HG03280 (cell line): Measurements from ENCODE around the gene RAB40C.

Experiments
- ATAC-seq: cut with Tn5 transposase; IDR thresholded peaks from one replicate; pipeline ENCODE4 v1.9.1; 2021; ENCODE audit warnings: mild to moderate bottlenecking, moderate library complexity; ENCODE audit not compliant: unreplicated experiment

RAB40C gene

DNA sequence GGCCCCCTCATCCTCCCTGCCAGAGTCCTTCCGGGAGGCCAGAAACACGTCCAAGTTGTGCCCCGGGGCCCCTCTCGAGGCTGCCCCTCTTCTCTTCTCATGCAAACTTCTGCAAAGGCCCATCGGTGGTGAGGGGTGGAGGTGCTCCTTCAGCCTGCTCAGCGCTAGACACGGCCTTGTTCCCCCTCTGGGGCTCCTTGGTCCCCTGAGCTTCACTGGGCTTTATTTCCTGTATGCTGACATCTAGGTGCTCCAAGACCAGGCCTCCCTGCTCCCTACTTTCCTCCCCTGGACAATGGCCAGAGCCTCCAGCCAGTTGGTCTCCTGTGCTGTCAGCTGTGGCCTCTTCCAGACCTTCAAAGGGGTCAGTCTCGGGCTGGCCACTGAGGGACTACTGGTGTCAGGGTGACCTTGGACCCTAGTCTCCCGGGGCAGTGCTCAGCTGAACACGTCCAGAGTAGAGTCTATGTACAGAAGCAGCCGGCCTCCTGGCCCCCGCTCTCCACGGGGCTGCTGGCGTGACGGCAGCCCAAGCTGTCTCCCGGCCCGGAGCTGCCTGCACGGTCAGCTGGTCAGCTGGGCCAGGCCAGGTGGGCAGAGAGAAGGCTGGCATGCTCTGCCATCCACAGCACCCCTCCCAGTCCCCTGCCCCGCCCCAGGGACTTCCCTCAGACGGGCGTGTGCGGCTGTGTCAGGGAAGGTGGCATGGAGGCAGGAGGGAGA lies 31.4 kb upstream of the RAB40C start:
- ATAC-seq = no peak

DNA sequence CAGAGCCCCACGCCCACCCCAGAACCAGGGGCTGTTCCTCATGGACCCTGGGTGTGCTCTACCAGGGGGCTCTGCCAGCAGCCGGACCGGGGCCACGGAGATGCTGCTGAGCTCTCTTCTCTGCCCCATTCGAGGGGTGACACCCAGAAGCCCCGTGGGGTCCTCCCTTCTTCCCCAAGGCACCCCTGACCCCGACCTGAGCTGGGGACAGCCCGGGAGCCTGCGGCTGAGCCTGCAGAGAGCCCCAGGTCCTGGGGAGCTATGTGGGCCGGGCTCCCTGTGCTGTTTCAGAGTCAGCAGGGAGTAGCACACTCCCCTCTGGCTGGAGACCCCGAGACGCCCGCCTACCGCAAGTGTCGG lies 30.9 kb upstream of the RAB40C start:
- no peak for ATAC-seq

GRCh38 chr16:559411-560203 lies 30.3 kb upstream of the RAB40C start:
- no peak for ATAC-seq

DNA sequence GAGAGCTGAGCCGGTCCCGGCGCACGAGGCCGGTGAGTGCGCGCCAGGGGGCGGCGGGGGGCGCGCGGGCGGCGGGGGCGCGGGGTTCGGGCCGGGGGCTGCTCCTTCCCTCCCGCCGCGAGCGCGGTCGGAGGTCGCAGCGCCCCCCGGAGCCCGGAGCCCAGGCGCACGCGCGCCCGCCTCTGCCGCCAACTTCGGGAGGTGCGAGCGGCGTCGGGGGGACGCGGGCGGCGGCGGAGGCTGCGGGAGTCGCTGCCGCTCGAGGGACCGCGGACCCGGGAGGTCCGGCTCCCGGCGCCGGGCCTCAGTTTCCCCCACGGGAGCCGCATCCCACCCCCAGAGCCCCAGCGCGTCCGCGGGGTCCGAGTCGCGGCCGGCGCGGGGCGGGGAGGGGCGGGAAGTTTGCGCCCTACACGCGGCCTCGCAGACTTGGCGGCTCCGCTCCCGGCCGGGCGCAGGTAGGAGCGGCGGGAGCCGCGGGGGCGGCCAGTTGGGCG lies 29.6 kb upstream of the RAB40C start, which contains the start of gene PRR35:
Gene PRR35 (plus strand): TSS at position 191 of the 497 bp plus-strand sequence. CDS start 2,901 bp downstream, outside the sequence.
- ATAC-seq = no peak

DNA sequence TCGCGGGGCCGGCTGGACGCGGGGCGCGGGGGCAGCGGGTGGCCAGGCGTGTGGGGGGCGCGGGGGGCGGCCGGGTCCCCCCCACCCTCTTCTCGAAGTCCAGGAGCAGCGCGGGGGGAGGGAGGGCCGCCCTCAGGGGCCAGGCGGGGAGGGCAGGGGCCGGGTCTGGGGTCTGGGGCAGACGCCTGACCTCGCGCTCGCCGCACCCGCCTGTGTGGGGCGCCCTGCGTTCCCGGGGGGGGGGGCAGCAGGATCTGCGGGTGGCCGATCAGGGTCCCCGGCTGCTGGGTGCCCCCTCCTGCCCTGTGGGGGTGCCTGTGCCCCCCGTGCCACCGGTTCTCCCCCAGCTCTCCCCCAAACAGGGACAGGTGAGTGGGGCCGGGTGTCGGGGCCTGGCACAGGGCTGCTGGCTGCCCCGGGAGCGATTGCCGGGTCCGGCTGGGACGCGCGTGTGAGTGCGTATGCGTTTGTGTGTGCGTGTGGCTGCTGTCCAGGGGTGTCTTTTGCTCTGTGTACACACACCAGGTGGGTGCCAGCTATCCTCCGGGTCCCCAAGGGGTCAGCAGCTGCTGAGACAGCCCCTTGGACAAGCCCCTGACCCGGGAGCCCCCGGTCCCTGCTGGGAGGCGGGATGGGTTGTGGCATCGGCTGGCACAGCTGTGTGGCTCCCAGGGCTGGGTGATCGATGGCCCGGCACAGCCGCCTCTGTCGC lies 29.0 kb upstream of the RAB40C start:
- ATAC-seq = no peak

- no peak for ATAC-seq
These were observed 28.5 kb upstream of the RAB40C start for GRCh38 chr16:561413-561794.

DNA sequence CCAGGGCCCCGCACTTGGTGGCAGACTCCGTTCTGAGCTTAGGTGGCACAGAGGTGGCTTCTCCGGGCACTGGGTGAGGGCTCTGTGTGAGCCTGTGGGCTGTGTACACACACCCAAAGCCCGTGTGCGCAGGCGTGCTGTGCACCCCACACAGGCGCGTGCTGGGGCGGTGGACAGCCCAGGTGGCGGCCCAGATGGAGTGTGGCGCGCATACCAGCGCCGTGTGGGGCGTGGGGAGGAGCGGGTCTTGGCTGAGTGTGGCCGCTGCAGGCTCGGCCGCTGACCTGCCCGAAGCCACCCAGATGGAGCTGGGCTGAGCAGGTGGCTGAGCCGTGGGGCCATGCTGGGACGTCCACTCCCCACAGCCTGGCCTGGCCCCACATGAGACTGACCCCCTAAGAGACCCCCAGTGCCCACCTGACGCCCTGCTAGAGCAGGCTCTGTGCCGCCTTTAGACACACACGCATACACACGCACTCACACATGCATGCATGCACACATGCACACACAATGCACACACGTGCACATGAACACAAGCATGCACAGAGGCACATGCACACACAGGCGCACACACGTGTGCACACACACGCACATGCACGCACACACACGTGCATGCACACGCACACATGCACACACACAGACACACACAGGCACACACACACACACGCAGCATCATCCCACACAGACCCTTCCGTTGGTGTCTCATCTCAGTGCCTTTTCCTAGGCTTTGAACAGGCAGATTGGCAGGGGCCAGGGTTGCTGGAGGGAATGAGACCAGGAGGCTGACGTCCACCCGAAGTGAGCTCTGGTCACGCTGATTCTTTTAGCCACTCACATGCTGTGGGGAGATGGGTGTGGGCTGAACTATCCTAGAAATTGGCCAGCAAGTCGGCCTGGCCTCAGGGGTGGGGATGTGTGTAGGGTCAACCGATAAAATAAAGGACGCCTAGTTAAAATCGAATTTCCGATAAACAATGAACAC lies 27.6 kb upstream of the RAB40C start:
- ATAC-seq = no peak

GRCh38 chr16:563072-563644 lies 26.7 kb upstream of the RAB40C start:
- ATAC-seq = no peak

GRCh38 chr16:564690-565418 lies 25.0 kb upstream of the RAB40C start:
- no peak for ATAC-seq

DNA sequence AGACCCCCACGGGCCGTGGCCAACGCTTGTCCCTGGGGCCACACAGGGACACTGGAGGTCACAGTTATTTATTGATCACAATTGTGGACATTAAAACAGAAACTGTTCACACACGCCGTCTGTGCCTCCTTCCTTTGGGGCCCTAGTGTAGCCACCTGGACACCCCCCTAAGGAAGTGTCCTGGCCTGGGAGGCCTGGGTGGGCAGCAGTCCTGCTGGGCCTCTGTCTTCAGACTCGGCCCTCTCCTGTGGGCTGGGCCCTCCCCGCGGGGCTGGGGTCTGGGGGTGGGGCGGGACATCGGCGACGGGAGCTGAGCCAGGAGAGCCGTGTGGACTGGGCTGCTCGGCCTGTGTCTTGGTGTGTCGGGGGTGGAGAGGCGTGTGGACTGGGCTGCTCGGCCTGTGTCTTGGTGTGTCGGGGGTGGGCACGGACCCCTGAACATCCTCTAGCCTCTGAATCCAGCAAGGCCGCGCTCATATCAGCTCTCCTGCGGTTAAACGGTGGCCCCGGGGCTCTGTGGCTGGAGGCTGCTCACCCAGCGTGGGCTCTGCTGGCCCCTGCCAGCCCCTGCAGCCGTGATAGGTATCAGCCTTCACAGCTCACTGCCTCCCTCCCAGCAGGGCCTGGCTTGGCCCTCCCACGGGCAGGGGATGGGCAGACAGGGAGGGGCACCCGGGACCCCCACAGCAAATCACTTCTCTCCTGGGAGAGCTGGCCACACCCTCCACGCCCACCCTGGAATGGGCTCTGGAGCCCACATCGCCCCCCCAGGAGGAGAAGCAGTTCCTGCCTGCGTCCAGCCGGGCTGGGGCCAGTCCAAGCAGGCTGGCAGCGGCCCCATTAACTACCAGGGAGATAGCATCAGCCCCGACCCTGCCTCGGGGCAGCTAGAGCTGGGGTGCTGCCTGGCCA lies 24.2 kb upstream of the RAB40C start:
- no peak for ATAC-seq

DNA sequence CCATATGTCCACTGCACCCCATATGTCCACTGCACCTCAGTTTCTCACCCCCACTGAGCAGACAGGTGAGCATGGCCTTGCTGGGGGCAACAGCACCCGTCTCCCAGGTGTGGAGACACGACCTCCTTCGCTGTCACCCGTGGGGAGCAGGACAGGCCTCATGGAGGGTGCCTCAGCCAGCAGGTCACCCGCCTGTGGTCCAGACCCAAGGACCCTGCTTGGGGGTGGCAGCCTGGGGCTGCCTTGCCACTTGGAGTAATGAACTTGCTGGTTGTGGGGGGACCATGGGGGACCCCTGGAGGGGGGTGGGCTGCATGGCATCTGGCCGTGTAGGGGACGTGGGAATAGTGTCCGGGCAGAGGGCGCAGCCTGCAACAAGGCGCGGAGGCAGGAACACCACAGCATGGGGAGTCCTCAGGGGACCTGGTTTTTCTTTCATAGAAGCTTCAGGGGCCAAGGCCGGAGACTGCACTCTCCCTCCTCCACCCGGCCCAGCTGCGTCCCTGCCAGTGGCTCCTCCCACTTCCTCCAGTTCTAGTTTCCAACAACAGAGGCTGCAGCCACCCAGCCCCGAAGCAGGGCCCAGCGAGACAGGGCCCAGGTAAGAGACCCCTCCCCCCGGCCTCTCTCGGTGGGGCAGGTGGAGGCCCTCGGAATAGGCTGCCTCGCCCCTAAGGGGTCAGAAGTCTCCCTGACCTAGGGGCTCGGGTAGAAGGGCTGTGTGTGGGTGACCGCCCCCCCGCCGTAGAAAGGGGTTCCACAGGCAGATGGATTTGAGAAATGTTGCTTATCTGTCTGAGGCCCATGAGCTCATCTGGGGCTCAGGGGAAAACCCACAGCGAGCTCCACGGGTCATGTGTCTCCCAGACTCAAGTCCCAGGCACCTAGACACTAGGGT lies 23.1 kb upstream of the RAB40C start, which contains the start of gene NHLRC4:
Gene NHLRC4 (plus strand): TSS at position 531 of the 898 bp plus-strand sequence. CDS start 1,043 bp downstream, outside the sequence.
- ATAC-seq = peak; percentile 58

DNA sequence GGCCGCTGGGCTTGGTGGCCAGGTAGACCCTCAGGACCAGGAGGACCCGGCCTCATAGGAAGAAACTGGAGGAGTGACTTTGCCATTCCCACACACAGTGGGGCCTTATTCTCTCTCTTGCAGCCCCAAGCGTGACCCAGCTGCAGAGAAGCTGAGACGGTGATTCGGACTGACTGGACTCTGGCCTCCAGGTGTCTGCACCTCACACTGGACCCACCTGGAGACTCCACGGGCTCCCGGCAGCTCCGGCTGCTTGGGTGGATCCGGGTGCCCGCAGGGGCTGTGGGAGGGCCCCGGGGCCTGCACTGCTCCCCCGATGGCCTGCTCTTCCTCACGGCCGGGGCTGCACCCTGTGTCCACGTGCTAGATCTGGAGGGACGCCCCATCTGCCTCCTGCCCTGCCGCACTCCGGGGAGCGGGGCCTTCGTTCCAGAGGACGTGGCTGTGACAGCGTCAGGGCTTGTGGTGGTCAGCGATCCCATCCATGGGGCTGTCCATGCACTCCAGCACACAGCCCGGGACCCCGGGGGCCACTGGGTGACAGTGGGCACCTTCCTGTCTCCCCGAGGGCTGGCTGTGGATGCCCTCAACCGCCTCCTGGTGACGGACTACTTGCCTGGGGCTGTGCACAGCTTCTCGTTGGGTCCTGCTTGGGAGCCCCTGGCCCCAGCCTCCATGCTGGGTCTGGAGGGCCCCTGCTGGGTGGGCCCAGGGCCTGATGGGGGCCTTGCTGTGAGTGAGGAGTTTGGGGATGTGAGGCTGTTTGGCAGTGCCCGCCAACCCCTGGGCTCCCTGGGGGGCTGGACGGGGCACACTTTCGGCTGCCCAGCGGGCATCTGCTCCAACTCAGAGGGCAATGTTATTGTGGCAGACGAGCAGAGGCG lies 22.3 kb upstream of the RAB40C start:
- no peak for ATAC-seq

DNA sequence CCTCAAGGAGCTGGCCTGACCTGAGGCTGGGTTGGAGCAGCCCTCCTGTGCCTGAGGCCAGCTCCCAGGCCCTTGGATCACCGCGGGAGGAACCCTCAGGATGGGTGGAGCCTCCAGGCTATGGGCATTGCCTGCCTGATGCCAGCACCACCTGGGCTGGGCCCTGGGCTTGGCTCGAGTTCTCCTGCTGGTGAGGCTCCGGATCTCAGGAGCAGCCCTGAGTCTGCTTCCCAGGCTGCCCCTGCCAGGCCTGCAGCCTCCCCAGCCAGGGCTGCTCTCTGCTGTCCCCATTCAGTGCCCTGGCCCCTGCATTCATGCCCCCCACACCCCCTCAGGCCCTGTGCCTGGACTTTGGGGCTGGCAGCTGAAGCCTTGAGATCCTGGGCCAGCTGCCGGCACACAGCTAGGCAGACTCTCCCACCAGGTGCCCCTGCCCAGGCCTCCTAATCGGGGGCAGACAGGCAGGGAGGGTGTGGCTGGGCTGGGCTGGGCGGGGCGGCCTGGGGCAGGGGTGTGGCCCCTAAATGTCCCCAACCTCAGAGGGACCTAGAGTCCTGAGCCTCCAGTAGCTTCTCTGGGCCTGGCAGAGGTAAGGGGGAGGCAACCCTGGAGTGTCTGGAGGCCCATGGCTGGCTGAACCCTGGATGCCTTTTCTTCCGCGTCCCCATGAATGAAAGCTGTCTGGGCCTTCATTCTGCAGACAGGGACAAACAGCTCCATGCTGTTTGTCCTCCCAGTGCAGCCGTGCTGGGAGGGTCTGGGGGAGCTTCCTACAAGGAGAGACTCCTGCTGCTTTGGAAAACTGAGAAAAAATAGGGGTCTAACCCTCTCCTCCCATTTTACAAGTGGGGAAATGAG lies 21.2 kb upstream of the RAB40C start:
- no peak for ATAC-seq

- ATAC-seq = peak; percentile 51
These were observed 20.2 kb upstream of the RAB40C start, which contains the start of gene PIGQ for GRCh38 chr16:569445-570254. Gene PIGQ (plus strand): TSS chr16:569968. CDS start chr16:574075, 4,107 bp downstream.
